Measurements from ENCODE around the gene HNRNPC. TPM values are rescaled to one million over a fixed set of nuclear protein-coding genes. Genes with fewer than 3 reads are reported as not detected.
A peak's percentile ranks its signal among the peaks of the same experiment; 100 is the strongest.

The HNRNPC gene
- total RNA-seq, 5 donors from 2014 or later (not counting 1 experiment from before 2014, with no cell fraction given), result 417 to 530 (median 441) TPM

GRCh38 chr14:21210023-21210422, 59.2 kb downstream of the HNRNPC start:
- ChIA-PET POLR2A (no interaction called here), CTCF (no interaction called here)
- Mint-ChIP-seq H3K27me3 (no peaks in the 10 kb centered on the region), H3K4me1 (peaks cover 40 to 56% (median 52%) of the 10 kb centered on the region in 3 donors), H3K27ac (no peak overlapping the region), H3K9me3 (no peaks in the 10 kb centered on the region), H3K36me3 (peaks cover 76% of the 10 kb centered on the region), H3K4me3 (no peak overlapping the region)
- H3K4me1 ChIP-seq (ENCODE audit: control insufficient read depth in 1 of 2, extremely low read depth in 1 of 2, insufficient read depth in 2 of 2, low read length in 2 of 2), result peaks cover 3 to 5% of the 10 kb centered on the region in 2 experiments
- H3K36me3 ChIP-seq (ENCODE audit: control insufficient read depth in 2 of 2, extremely low read depth in 1 of 2, insufficient read depth in 1 of 2, low read length in 1 of 2), result peaks cover 0 to 74% of the 10 kb centered on the region in 2 donors
- DNase-seq (no peak), ATAC-seq (replicated peaks in 1 of 4) (no peak)
- H3K4me3 ChIP-seq (ENCODE audit: control insufficient read depth in 1 of 2, extremely low read depth in 1 of 2, low read length in 1 of 2), result no peak overlapping the region
- H3K27ac ChIP-seq (ENCODE audit: low read length), result no peak overlapping the region
- WGBS (ENCODE audit: insufficient coverage), result no CpG with 5 or more reads among the region's 1 CpG
- no peaks in the 10 kb centered on the region for H3K27me3 ChIP-seq (replicated peaks in 1 of 2; ENCODE audit: control insufficient read depth in 2 of 2, extremely low read depth in 1 of 2, insufficient read depth in 2 of 2, low read length in 1 of 2)
- no peaks in the 10 kb centered on the region for H3K9me3 ChIP-seq

GRCh38 chr14:21209185-21209584, 60.1 kb downstream of the HNRNPC start:
- no peaks in the 10 kb centered on the region for H3K27me3 ChIP-seq (replicated peaks in 1 of 2; ENCODE audit: control insufficient read depth in 2 of 2, extremely low read depth in 1 of 2, insufficient read depth in 2 of 2, low read length in 1 of 2)
- Mint-ChIP-seq H3K27ac (no peak overlapping the region), H3K4me3 (no peak overlapping the region), H3K9me3 (no peaks in the 10 kb centered on the region), H3K27me3 (no peaks in the 10 kb centered on the region), H3K4me1 (peaks cover 35 to 50% (median 43%) of the 10 kb centered on the region in 3 donors), H3K36me3 (peaks cover 71% of the 10 kb centered on the region)
- no peaks in the 10 kb centered on the region for H3K4me1 ChIP-seq (ENCODE audit: control insufficient read depth in 1 of 2, extremely low read depth in 1 of 2, insufficient read depth in 2 of 2, low read length in 2 of 2)
- H3K36me3 ChIP-seq (ENCODE audit: control insufficient read depth in 2 of 2, extremely low read depth in 1 of 2, insufficient read depth in 1 of 2, low read length in 1 of 2), result peaks cover 0 to 78% of the 10 kb centered on the region in 2 donors
- no peak for DNase-seq
- H3K9me3 ChIP-seq, result no peaks in the 10 kb centered on the region
- H3K4me3 ChIP-seq (ENCODE audit: control insufficient read depth in 1 of 2, extremely low read depth in 1 of 2, low read length in 1 of 2), result no peak overlapping the region
- ATAC-seq (replicated peaks in 1 of 4), result no peak
- CTCF ChIA-PET, result no interaction called here
- H3K27ac ChIP-seq (ENCODE audit: low read length), result no peak overlapping the region
- POLR2A ChIA-PET, result no interaction called here
- WGBS (ENCODE audit: insufficient coverage), result no CpG with 5 or more reads among the region's 1 CpG

- no peak for DNase-seq
- H3K36me3 Mint-ChIP-seq, result peaks cover 71% of the 10 kb centered on the region
- no peaks in the 10 kb centered on the region for H3K4me1 ChIP-seq (ENCODE audit: control insufficient read depth in 1 of 2, extremely low read depth in 1 of 2, insufficient read depth in 2 of 2, low read length in 2 of 2)
- no peak overlapping the region for H3K4me3 ChIP-seq (ENCODE audit: control insufficient read depth in 1 of 2, extremely low read depth in 1 of 2, low read length in 1 of 2)
- peak overlapping the region in 1 of 2 donors; percentile 62 for H3K27ac Mint-ChIP-seq
- H3K27me3 Mint-ChIP-seq, result no peaks in the 10 kb centered on the region
- H3K4me1 Mint-ChIP-seq, result peaks cover 33 to 48% (median 39%) of the 10 kb centered on the region in 3 donors
- ChIA-PET POLR2A (no interaction called here), CTCF (no interaction called here)
- no peak for ATAC-seq (replicated peaks in 1 of 4)
- H3K9me3 ChIP-seq, result no peaks in the 10 kb centered on the region
- no peak overlapping the region for H3K4me3 Mint-ChIP-seq
- no peaks in the 10 kb centered on the region for H3K27me3 ChIP-seq (replicated peaks in 1 of 2; ENCODE audit: control insufficient read depth in 2 of 2, extremely low read depth in 1 of 2, insufficient read depth in 2 of 2, low read length in 1 of 2)
- WGBS (ENCODE audit: insufficient coverage), result no CpG with 5 or more reads among the region's 4 CpGs
- no peak overlapping the region for H3K27ac ChIP-seq (ENCODE audit: low read length)
- H3K9me3 Mint-ChIP-seq, result no peaks in the 10 kb centered on the region
- peaks cover 0 to 76% of the 10 kb centered on the region in 2 donors for H3K36me3 ChIP-seq (ENCODE audit: control insufficient read depth in 2 of 2, extremely low read depth in 1 of 2, insufficient read depth in 1 of 2, low read length in 1 of 2)
These were observed 60.7 kb downstream of the HNRNPC start for GRCh38 chr14:21208554-21208953.

- Mint-ChIP-seq H3K27ac (peak overlapping the region in 1 of 2 donors; percentile 84), H3K4me1 (peaks cover 26 to 46% (median 30%) of the 10 kb centered on the region in 3 donors), H3K36me3 (peaks cover 59% of the 10 kb centered on the region), H3K9me3 (no peaks in the 10 kb centered on the region), H3K27me3 (no peaks in the 10 kb centered on the region), H3K4me3 (no peak overlapping the region)
- ChIA-PET POLR2A (interaction anchor here in 1 of 2 donors (0.5 kb wide), 1 partner anchor 46 kb away, joined by 8 read pairs; no protein-coding TSS in a partner anchor), CTCF (no interaction called here)
- H3K4me1 ChIP-seq (ENCODE audit: control insufficient read depth in 1 of 2, extremely low read depth in 1 of 2, insufficient read depth in 2 of 2, low read length in 2 of 2), result no peaks in the 10 kb centered on the region
- no peaks in the 10 kb centered on the region for H3K27me3 ChIP-seq (replicated peaks in 1 of 2; ENCODE audit: control insufficient read depth in 2 of 2, extremely low read depth in 1 of 2, insufficient read depth in 2 of 2, low read length in 1 of 2)
- H3K9me3 ChIP-seq, result no peaks in the 10 kb centered on the region
- H3K4me3 ChIP-seq (ENCODE audit: control insufficient read depth in 1 of 2, extremely low read depth in 1 of 2, low read length in 1 of 2), result no peak overlapping the region
- peaks cover 0 to 61% of the 10 kb centered on the region in 2 donors for H3K36me3 ChIP-seq (ENCODE audit: control insufficient read depth in 2 of 2, extremely low read depth in 1 of 2, insufficient read depth in 1 of 2, low read length in 1 of 2)
- 100% methylated on average over 1 of the region's 4 CpGs for WGBS (ENCODE audit: insufficient coverage)
- ATAC-seq (replicated peaks in 1 of 4), result no peak
- H3K27ac ChIP-seq (ENCODE audit: low read length), result no peak overlapping the region
- DNase-seq, result no peak
These were observed 62.2 kb downstream of the HNRNPC start for GRCh38 chr14:21206753-21207684.

GRCh38 chr14:21205678-21206581, 63.3 kb downstream of the HNRNPC start:
- H3K36me3 ChIP-seq (ENCODE audit: control insufficient read depth in 2 of 2, extremely low read depth in 1 of 2, insufficient read depth in 1 of 2, low read length in 1 of 2), result peaks cover 0 to 51% of the 10 kb centered on the region in 2 donors
- ATAC-seq (replicated peaks in 1 of 4) (no peak), DNase-seq (no peak)
- H3K4me1 Mint-ChIP-seq, result peaks cover 18 to 38% (median 22%) of the 10 kb centered on the region in 3 donors
- H3K4me3 ChIP-seq (ENCODE audit: control insufficient read depth in 1 of 2, extremely low read depth in 1 of 2, low read length in 1 of 2), result no peak overlapping the region
- no peaks in the 10 kb centered on the region for H3K27me3 Mint-ChIP-seq
- no peak overlapping the region for H3K27ac ChIP-seq (ENCODE audit: low read length)
- H3K27ac Mint-ChIP-seq, result peak overlapping the region in 1 of 2 donors; percentile 18
- no peaks in the 10 kb centered on the region for H3K27me3 ChIP-seq (replicated peaks in 1 of 2; ENCODE audit: control insufficient read depth in 2 of 2, extremely low read depth in 1 of 2, insufficient read depth in 2 of 2, low read length in 1 of 2)
- ChIA-PET POLR2A (no interaction called here), CTCF (no interaction called here)
- WGBS (ENCODE audit: insufficient coverage), result 98% methylated on average over 7 of the region's 12 CpGs
- H3K4me1 ChIP-seq (ENCODE audit: control insufficient read depth in 1 of 2, extremely low read depth in 1 of 2, insufficient read depth in 2 of 2, low read length in 2 of 2), result no peaks in the 10 kb centered on the region
- H3K36me3 Mint-ChIP-seq, result peaks cover 48% of the 10 kb centered on the region
- H3K9me3 ChIP-seq, result no peaks in the 10 kb centered on the region
- H3K9me3 Mint-ChIP-seq, result no peaks in the 10 kb centered on the region
- H3K4me3 Mint-ChIP-seq, result no peak overlapping the region

GRCh38 chr14:21205026-21205677, 64.1 kb downstream of the HNRNPC start:
- peak overlapping the region in 1 of 2 donors; percentile 30 for H3K27ac Mint-ChIP-seq
- DNase-seq (no peak), ATAC-seq (replicated peaks in 1 of 4) (no peak)
- Histone ChIP-seq H3K36me3 (ENCODE audit: control insufficient read depth in 2 of 2, extremely low read depth in 1 of 2, insufficient read depth in 1 of 2, low read length in 1 of 2) (peaks cover 0 to 47% of the 10 kb centered on the region in 2 donors), H3K27me3 (replicated peaks in 1 of 2; ENCODE audit: control insufficient read depth in 2 of 2, extremely low read depth in 1 of 2, insufficient read depth in 2 of 2, low read length in 1 of 2) (no peaks in the 10 kb centered on the region), H3K27ac (ENCODE audit: low read length) (no peak overlapping the region), H3K4me3 (ENCODE audit: control insufficient read depth in 1 of 2, extremely low read depth in 1 of 2, low read length in 1 of 2) (no peak overlapping the region), H3K9me3 (no peaks in the 10 kb centered on the region), H3K4me1 (ENCODE audit: control insufficient read depth in 1 of 2, extremely low read depth in 1 of 2, insufficient read depth in 2 of 2, low read length in 2 of 2) (no peaks in the 10 kb centered on the region)
- no peaks in the 10 kb centered on the region for H3K9me3 Mint-ChIP-seq
- 95% methylated on average over 2 of the region's 4 CpGs for WGBS (ENCODE audit: insufficient coverage)
- CTCF ChIA-PET, result no interaction called here
- H3K27me3 Mint-ChIP-seq, result no peaks in the 10 kb centered on the region
- H3K36me3 Mint-ChIP-seq, result peaks cover 45% of the 10 kb centered on the region
- H3K4me3 Mint-ChIP-seq, result no peak overlapping the region
- H3K4me1 Mint-ChIP-seq, result peaks cover 17 to 36% (median 21%) of the 10 kb centered on the region in 3 donors
- POLR2A ChIA-PET, result interaction anchor here in 1 of 2 donors (0.6 kb wide), 1 partner anchor 50 kb away, joined by 3 read pairs; no protein-coding TSS in a partner anchor

All from T-cell (primary cell).